CD4-positive, alpha-beta T cell (primary cell): ENCODE data around the gene STUB1. TPM values are rescaled to one million over a fixed set of nuclear protein-coding genes. Genes with fewer than 3 reads are reported as not detected.

Experiments
- ATAC-seq: fragments of 200-7000 bp; cut with Tn5 transposase; one replicate; pipeline ENCODE4 v1.10.0; 2022; ENCODE audit warnings: mild to moderate bottlenecking; ENCODE audit not compliant: poor library complexity
- CTCF ChIA-PET: fragments of 350-600 bp; sonication (Branson Sonifier 250); formaldehyde crosslinking; loops from one replicate; lab custom pipeline; 2021; ENCODE audit warnings: antibody characterized with exemption, inconsistent platforms; lab: Charles Lee
- POLR2A ChIA-PET: fragments of 350-600 bp; sonication (Branson Sonifier 250); formaldehyde crosslinking; loops from one replicate; lab custom pipeline; 2021; ENCODE audit warnings: antibody characterized with exemption, inconsistent platforms; lab: Charles Lee
- DNase-seq, 14 experiments: peaks; one replicate each; pipeline ENCODE4 v3.0.0-alpha.2; 2013 to 2020; ENCODE audit warnings: mixed read lengths in 2 of 14
- H3K27ac ChIP-seq, 2 donors: one replicate each; pipeline versions ENCODE4 v1.5.1 to v1.7.0; 2013; ENCODE audit warnings: low read length in 2 of 2, low read depth in 1 of 2, mild to moderate bottlenecking in 1 of 2
- H3K27me3 ChIP-seq, 2 experiments: 1 replicate in 1 of 2; 2 replicates in 1 of 2; pipeline versions ENCODE4 v1.6.1 to v1.7.0; 2013; ENCODE audit warnings: low read length in 2 of 2, control low read depth in 1 of 2, mild to moderate bottlenecking in 1 of 2, moderate library complexity in 1 of 2; ENCODE audit not compliant: insufficient read depth in 2 of 2, control insufficient read depth in 1 of 2
- H3K36me3 ChIP-seq: one replicate; pipeline ENCODE4 v1.6.1; 2013; ENCODE audit warnings: low read length, control low read depth; ENCODE audit not compliant: insufficient read depth
- H3K4me1 ChIP-seq: one replicate; pipeline ENCODE4 v1.6.1; 2013; ENCODE audit warnings: low read length, control low read depth; ENCODE audit not compliant: insufficient read depth
- H3K4me3 ChIP-seq: one replicate; pipeline ENCODE4 v1.5.1; 2013; ENCODE audit warnings: mild to moderate bottlenecking, low read length, moderate library complexity
- H3K9me3 ChIP-seq, 2 experiments: 1 replicate in 1 of 2; 2 replicates in 1 of 2; pipeline versions ENCODE4 v1.6.1 to v1.7.0; 2013; ENCODE audit warnings: low read length in 2 of 2, mild to moderate bottlenecking in 2 of 2, control low read depth in 1 of 2, moderate library complexity in 1 of 2; ENCODE audit not compliant: control insufficient read depth in 1 of 2, insufficient read depth in 1 of 2
- H3K27ac Mint-ChIP-seq: one replicate; pipeline ENCODE4 v1.8.0; 2020; ENCODE audit warnings: mixed read lengths
- H3K27me3 Mint-ChIP-seq: one replicate; pipeline ENCODE4 v1.8.0; 2021; ENCODE audit warnings: mixed read lengths
- H3K36me3 Mint-ChIP-seq: one replicate; pipeline ENCODE4 v1.8.0; 2021; ENCODE audit warnings: low read depth, mixed read lengths
- H3K4me1 Mint-ChIP-seq: one replicate; pipeline ENCODE4 v1.8.0; 2021; ENCODE audit warnings: low read depth, mixed read lengths
- H3K4me3 Mint-ChIP-seq: one replicate; pipeline ENCODE4 v1.8.0; 2020; ENCODE audit warnings: mild to moderate bottlenecking, mixed read lengths
- H3K9me3 Mint-ChIP-seq: one replicate; pipeline ENCODE4 v1.8.0; 2020; ENCODE audit warnings: mixed read lengths
- intact Hi-C, 2 experiments: fragments of 100-400 bp; cut with DNase I in 1 of 2; cut with micrococcal nuclease in 1 of 2; formaldehyde crosslinking; loops; one replicate each; pipeline versions ENCODE4 v1.15.1 to v1.9.0; 2023 to 2025; cut with DNase I, micrococcal nuclease
- total RNA-seq, 174 experiments: library from RNA in 2 of 174; stranded (reverse) in 2 of 174; gene quantifications; one replicate each; pipeline ENCODE4 v1.2.3 and lab custom pipeline; 2021 to 2026
- TF ChIP-seq, protein P1 (sequence below): fragments of 200-600 bp; IDR thresholded peaks from one replicate; pipeline ENCODE4 v1.8.0; 2022; ENCODE audit warnings: antibody characterized with exemption, mild to moderate bottlenecking

The STUB1 gene
- total RNA-seq, 2 experiments from 2014 or later = 46.9 to 53.9 TPM

- Histone ChIP-seq H3K36me3 (no peaks in the 10 kb centered on the region), H3K9me3 (no peaks in the 10 kb centered on the region), H3K27ac (no peak overlapping the region), H3K27me3 (no peaks in the 10 kb centered on the region), H3K4me1 (peaks cover 39% of the 10 kb centered on the region), H3K4me3 (no peak overlapping the region)
- no peak overlapping the region for H3K27ac Mint-ChIP-seq
- CTCF ChIA-PET = no interaction called here
- no peaks in the 10 kb centered on the region for H3K36me3 Mint-ChIP-seq
- intact Hi-C loops = no loop called here
- H3K4me3 Mint-ChIP-seq = peak overlapping the region; percentile 42
- no peak for ATAC-seq
- POLR2A ChIA-PET = interaction anchor here (1.7 to 2.0 kb wide), 2 partner anchors 21 to 49 kb away, joined by 6 to 8 read pairs; partner anchors contain the start of gene RHOT2
- no peaks in the 10 kb centered on the region for H3K4me1 Mint-ChIP-seq
- DNase-seq = no peak
- no peaks in the 10 kb centered on the region for H3K9me3 Mint-ChIP-seq
- TF ChIP-seq, protein P1, sequence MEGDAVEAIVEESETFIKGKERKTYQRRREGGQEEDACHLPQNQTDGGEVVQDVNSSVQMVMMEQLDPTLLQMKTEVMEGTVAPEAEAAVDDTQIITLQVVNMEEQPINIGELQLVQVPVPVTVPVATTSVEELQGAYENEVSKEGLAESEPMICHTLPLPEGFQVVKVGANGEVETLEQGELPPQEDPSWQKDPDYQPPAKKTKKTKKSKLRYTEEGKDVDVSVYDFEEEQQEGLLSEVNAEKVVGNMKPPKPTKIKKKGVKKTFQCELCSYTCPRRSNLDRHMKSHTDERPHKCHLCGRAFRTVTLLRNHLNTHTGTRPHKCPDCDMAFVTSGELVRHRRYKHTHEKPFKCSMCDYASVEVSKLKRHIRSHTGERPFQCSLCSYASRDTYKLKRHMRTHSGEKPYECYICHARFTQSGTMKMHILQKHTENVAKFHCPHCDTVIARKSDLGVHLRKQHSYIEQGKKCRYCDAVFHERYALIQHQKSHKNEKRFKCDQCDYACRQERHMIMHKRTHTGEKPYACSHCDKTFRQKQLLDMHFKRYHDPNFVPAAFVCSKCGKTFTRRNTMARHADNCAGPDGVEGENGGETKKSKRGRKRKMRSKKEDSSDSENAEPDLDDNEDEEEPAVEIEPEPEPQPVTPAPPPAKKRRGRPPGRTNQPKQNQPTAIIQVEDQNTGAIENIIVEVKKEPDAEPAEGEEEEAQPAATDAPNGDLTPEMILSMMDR = no peak
- no peaks in the 10 kb centered on the region for H3K27me3 Mint-ChIP-seq
Measured at GRCh38 chr16:646679-647172, 33.5 kb upstream of the STUB1 start.

DNA sequence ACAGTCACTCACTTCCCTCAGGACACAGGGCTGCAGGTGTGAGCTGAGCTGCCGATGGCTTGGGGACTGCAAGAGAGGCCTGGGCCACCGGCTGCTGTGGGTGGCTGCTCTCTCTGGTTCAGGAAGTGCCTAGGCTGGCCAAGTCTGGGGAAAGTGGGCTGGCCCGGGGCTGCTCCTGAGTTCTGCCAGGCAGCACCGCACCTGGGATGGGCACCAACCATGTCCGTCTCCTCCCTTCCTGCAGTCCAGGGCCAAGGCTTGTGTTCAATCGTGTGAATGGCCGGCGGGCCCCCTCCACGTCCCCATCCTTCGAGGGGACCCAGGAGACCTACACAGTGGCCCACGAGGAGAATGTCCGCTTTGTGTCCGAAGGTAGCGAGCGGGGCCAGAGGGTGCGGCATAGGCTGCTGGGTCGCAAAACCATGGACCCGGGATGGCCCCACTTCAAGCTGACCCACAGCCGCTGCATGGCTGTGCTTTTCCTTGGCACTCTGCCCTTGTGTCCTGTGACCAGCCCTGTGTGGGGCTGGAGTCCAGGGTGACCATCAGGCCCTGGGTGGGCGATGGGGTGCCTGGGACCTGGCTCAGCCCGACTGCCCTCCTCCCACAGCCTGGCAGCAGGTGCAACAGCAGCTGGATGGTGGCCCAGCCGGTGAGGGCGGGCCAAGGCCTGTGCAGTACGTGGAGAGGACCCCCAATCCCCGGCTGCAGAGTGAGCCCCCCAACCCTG lies 32.9 kb upstream of the STUB1 start:
- DNase-seq = no peak
- Histone ChIP-seq H3K4me3 (no peak overlapping the region), H3K4me1 (peaks cover 38% of the 10 kb centered on the region), H3K36me3 (no peaks in the 10 kb centered on the region), H3K27me3 (no peaks in the 10 kb centered on the region), H3K9me3 (no peaks in the 10 kb centered on the region), H3K27ac (no peak overlapping the region)
- ChIA-PET CTCF (interaction anchor here (1.2 to 1.3 kb wide), 2 partner anchors 11 to 29 kb away, joined by 3 to 6 read pairs; partner anchors contain the start of gene METTL26), POLR2A (interaction anchor here (1.1 to 2.0 kb wide), 4 partner anchors 11 to 48 kb away, joined by 4 to 8 read pairs (median 6); partner anchors contain the start of genes METTL26, RHBDL1 and RHOT2)
- TF ChIP-seq, protein P1 = no peak
- no peak overlapping the region for H3K4me3 Mint-ChIP-seq
- intact Hi-C loops = no loop called here
- no peaks in the 10 kb centered on the region for H3K9me3 Mint-ChIP-seq
- no peaks in the 10 kb centered on the region for H3K27me3 Mint-ChIP-seq
- ATAC-seq = no peak
- no peaks in the 10 kb centered on the region for H3K4me1 Mint-ChIP-seq
- no peaks in the 10 kb centered on the region for H3K36me3 Mint-ChIP-seq
- H3K27ac Mint-ChIP-seq = no peak overlapping the region

- Histone ChIP-seq H3K4me3 (peak overlapping the region; percentile 64), H3K4me1 (peaks cover 30% of the 10 kb centered on the region), H3K27ac (peak overlapping the region; percentile 79 to 80), H3K36me3 (no peaks in the 10 kb centered on the region), H3K9me3 (no peaks in the 10 kb centered on the region), H3K27me3 (no peaks in the 10 kb centered on the region)
- peak in 5 of 14 experiments; percentile 24 to 66 (median 32) for DNase-seq
- ChIA-PET CTCF (interaction anchor here (1.0 to 1.3 kb wide), 3 partner anchors 12 to 69 kb away, joined by 3 to 6 read pairs (median 3); partner anchors contain the start of gene METTL26), POLR2A (interaction anchor here (1.1 to 2.0 kb wide), 4 partner anchors 12 to 47 kb away, joined by 4 to 8 read pairs (median 6); partner anchors contain the start of genes METTL26, RHBDL1 and RHOT2)
- ATAC-seq = no peak
- Mint-ChIP-seq H3K27me3 (no peaks in the 10 kb centered on the region), H3K4me3 (peak overlapping the region; percentile 81), H3K4me1 (no peaks in the 10 kb centered on the region), H3K9me3 (no peaks in the 10 kb centered on the region), H3K36me3 (no peaks in the 10 kb centered on the region), H3K27ac (peak overlapping the region; percentile 66)
- TF ChIP-seq, protein P1 = peak; percentile 17
- intact Hi-C loops = no loop called here
Measured at GRCh38 chr16:648071-648780, 32.0 kb upstream of the STUB1 start.
